ENCODE data around the gene APOA4. TPM values are rescaled to one million over a fixed set of nuclear protein-coding genes. Genes with fewer than 3 reads are reported as not detected.

Gene APOA4
- polyA plus RNA-seq, 3 donors, result not detected

- no peaks in the 10 kb centered on the region for H3K36me3 ChIP-seq (replicated peaks in 1 of 2; ENCODE audit: control insufficient read depth in 1 of 2, insufficient read depth in 2 of 2, low read length in 2 of 2)
- no peak overlapping the region for H3K9ac ChIP-seq (ENCODE audit: insufficient read depth, low read length, poor library complexity, severe bottlenecking)
- no peaks in the 10 kb centered on the region for H3K4me1 ChIP-seq (ENCODE audit: control insufficient read depth in 1 of 2, insufficient read depth in 2 of 2, low read length in 2 of 2)
- H3K27me3 ChIP-seq (ENCODE audit: control insufficient read depth in 2 of 2, insufficient read depth in 2 of 2, low read length in 2 of 2), result no peaks in the 10 kb centered on the region
- no peaks in the 10 kb centered on the region for H3K79me2 ChIP-seq (ENCODE audit: insufficient read depth, low read length)
- Mint-ChIP-seq H3K27me3 (ENCODE audit: low read depth in 3 of 3) (peaks cover 1 to 4% (median 3%) of the 10 kb centered on the region in 3 donors), H3K36me3 (no peaks in the 10 kb centered on the region), H3K4me1 (no peaks in the 10 kb centered on the region), H3K27ac (no peak overlapping the region), H3K9me3 (no peaks in the 10 kb centered on the region), H3K4me3 (no peak overlapping the region)
- no peak for DNase-seq
- intact Hi-C loops (cut with micrococcal nuclease), result no loop called here
- WGBS (ENCODE audit: insufficient coverage), result 90% methylated on average over 5 of the region's 16 CpGs
- no peak overlapping the region for H3K4me3 ChIP-seq (replicated peaks in 1 of 3; ENCODE audit: low read depth in 2 of 3, low read length in 3 of 3)
- H2AFZ ChIP-seq (ENCODE audit: insufficient read depth, low read depth, low read length, poor library complexity, severe bottlenecking), result no peak overlapping the region
- H3K4me2 ChIP-seq (replicated peaks; ENCODE audit: extremely low read depth, low read length, poor library complexity, severe bottlenecking), result no peak overlapping the region
- no peak for TF ChIP-seq CTCF (IDR thresholded peaks at IDR 0.05)
- H3K9me3 ChIP-seq (replicated peaks in 1 of 2; ENCODE audit: control insufficient read depth in 1 of 2, insufficient read depth in 1 of 2, low read length in 2 of 2), result no peaks in the 10 kb centered on the region
- H4K20me1 ChIP-seq (ENCODE audit: insufficient read depth, low read length), result no peaks in the 10 kb centered on the region
- H3K27ac ChIP-seq (ENCODE audit: low read depth in 1 of 2, low read length in 2 of 2), result no peak overlapping the region
Observed at GRCh38 chr11:116828632-116829524, 5.8 kb upstream of the APOA4 start.

DNA sequence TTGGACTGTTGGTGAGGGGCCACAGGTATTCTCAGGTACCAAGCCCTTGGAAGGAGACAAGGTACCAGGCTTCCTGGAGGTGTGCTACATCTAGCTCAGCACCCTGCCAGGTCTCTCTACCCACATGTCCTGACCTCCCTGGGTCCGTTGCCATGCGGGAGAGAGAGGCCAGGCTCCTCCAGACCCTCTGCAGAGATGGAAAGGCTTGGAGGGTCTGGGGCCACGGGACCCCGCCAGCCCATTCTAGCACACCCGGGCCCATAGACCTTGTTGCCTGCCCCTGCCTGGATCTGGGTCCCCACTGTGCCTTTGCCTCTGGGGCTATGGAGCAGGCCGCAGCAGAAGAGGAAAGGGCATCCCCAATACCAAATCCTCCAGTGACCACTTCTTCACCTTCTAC lies 4.4 kb upstream of the APOA4 start:
- Histone ChIP-seq H3K27me3 (ENCODE audit: control insufficient read depth in 2 of 2, insufficient read depth in 2 of 2, low read length in 2 of 2) (no peaks in the 10 kb centered on the region), H3K79me2 (ENCODE audit: insufficient read depth, low read length) (no peaks in the 10 kb centered on the region), H3K27ac (ENCODE audit: low read depth in 1 of 2, low read length in 2 of 2) (no peak overlapping the region), H3K9me3 (replicated peaks in 1 of 2; ENCODE audit: control insufficient read depth in 1 of 2, insufficient read depth in 1 of 2, low read length in 2 of 2) (no peaks in the 10 kb centered on the region), H3K4me3 (replicated peaks in 1 of 3; ENCODE audit: low read depth in 2 of 3, low read length in 3 of 3) (no peak overlapping the region), H4K20me1 (ENCODE audit: insufficient read depth, low read length) (no peaks in the 10 kb centered on the region), H3K36me3 (replicated peaks in 1 of 2; ENCODE audit: control insufficient read depth in 1 of 2, insufficient read depth in 2 of 2, low read length in 2 of 2) (no peaks in the 10 kb centered on the region), H3K9ac (ENCODE audit: insufficient read depth, low read length, poor library complexity, severe bottlenecking) (no peak overlapping the region), H3K4me2 (replicated peaks; ENCODE audit: extremely low read depth, low read length, poor library complexity, severe bottlenecking) (no peak overlapping the region), H2AFZ (ENCODE audit: insufficient read depth, low read depth, low read length, poor library complexity, severe bottlenecking) (no peak overlapping the region), H3K4me1 (ENCODE audit: control insufficient read depth in 1 of 2, insufficient read depth in 2 of 2, low read length in 2 of 2) (no peaks in the 10 kb centered on the region)
- intact Hi-C loops (cut with micrococcal nuclease), result no loop called here
- Mint-ChIP-seq H3K4me1 (no peaks in the 10 kb centered on the region), H3K27me3 (ENCODE audit: low read depth in 3 of 3) (peaks cover 1 to 3% (median 3%) of the 10 kb centered on the region in 3 donors), H3K4me3 (no peak overlapping the region), H3K27ac (no peak overlapping the region), H3K9me3 (no peaks in the 10 kb centered on the region), H3K36me3 (no peaks in the 10 kb centered on the region)
- 94% methylated on average over 3 of the region's 6 CpGs for WGBS (ENCODE audit: insufficient coverage)
- DNase-seq, result no peak
- TF ChIP-seq CTCF (IDR thresholded peaks at IDR 0.05), result no peak

Data from CD14-positive monocyte (primary cell).